NCI-H2029 (cell line): Measurements from ENCODE around the gene SLC2A9.

Experiments used
- DNase-seq: peaks from one replicate; lab custom pipeline; 2025; lab: John Stamatoyannopoulos, UW

SLC2A9 gene

DNA sequence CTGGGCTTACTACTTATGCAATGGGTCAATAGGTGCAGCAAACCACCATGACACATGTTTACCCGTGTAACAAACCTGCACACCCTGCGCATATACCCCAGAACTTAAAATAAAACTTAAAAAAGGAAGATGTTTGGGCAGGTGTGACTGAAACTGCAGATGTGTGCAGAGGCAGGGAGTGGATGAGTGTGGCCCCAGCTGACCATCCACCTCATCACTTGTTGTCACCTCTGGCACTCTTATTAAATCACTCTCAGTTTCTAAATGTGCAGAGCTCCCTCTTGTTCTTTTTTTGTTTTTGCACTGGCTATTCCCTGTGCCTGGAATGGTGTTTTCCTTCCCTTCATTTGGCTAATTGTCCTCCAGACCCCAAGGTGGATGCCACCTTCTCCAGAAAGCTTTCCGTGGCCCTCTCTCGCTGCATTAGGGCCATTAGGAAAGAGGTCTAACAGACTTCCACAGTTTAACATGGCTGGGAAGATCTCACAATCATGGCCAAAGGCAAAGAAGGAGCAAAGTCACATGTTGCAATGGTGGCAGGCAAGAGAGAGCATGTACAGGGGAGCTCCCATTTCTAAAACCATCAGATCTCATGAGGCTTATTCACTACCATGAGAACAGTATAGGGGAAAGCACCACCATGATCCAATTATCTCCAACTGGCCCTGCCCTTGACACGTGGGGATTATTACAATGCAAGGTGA lies 58.5 kb downstream of the SLC2A9 start:
- DNase-seq, result no peak

DNA sequence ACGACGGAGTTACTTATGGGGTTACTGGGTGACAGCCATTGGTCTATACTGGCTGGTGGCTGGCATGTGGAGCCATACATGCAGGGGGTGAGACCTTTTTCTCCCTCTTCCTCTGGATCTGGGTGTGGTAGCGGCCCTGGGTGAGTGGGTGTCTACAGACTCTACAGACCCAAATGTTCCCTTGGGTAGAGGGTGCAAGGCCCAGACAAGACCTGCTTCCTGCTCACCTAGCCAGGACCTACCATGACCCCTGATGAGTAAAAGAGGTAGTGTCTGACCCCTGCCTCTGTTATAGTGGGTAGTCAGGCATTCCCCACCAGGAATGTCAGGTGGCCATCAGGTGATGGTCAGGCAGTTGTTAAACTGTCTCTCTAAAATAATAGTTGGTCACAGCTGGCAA lies 66.8 kb downstream of the SLC2A9 start:
- DNase-seq, result no peak

DNA sequence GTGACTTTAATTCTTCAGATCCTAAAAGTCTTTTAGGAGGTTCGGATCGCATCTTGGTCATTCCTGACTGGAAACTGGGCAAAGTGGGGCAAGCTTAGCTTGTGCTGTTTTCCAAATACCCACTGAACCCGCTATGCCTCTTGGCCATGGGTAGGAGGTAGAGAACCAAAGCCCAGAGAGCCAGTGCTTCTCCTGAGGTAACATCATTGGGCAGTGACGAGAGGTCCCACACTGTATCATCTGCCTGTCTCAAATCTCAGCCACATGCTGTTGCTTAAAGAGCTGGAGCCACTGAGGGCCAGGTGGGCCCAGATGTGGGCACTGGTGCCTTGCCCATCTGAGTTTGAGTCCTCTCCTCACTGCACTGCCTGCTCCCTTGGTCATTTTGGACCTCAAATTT lies 68.2 kb downstream of the SLC2A9 start:
- no peak for DNase-seq

DNA sequence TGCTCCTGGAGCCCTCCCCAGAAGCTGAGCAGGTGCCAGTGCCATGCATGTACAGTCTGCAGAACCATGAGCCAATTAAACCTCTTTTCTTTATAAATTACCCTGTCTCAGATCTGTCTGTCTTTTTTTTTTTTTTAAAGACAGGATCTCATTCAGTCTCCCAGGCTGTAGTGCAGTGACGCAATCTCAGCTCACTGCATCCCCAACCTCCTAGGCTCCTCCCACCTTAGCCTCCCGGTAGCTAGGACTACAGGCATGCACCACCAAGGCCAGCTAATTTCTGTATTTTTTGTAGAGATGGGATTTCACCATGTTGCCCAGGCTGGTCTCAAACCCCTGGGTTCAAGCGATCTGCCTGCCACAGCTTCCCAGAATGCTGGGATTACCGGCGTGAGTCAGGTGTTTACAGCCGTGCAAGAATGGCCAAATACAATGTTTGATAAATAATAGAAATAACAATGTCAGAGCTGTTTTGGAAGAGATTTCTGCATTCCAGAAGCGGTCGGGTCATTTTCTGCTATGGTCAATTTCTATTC lies 68.8 kb downstream of the SLC2A9 start:
- DNase-seq, result no peak

DNA sequence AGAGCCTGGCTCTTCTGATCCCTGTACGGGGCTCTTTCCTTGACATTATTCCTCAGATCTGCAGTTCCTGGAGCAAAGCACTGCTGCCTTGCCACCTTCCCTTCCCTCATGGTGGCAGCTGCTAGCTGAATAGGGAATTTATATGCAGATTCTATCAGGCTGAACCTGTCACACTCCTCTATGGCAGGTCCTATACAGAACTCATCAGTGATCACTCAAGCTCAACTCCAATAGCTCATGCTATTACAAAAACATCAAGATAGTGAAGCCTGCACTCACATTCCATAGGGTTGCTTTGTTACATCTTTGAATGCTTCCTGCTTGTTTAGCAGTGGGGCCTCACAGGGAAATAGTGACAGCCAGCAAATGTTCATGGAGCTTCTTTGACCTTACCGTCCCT lies 71.7 kb downstream of the SLC2A9 start:
- no peak for DNase-seq

DNA sequence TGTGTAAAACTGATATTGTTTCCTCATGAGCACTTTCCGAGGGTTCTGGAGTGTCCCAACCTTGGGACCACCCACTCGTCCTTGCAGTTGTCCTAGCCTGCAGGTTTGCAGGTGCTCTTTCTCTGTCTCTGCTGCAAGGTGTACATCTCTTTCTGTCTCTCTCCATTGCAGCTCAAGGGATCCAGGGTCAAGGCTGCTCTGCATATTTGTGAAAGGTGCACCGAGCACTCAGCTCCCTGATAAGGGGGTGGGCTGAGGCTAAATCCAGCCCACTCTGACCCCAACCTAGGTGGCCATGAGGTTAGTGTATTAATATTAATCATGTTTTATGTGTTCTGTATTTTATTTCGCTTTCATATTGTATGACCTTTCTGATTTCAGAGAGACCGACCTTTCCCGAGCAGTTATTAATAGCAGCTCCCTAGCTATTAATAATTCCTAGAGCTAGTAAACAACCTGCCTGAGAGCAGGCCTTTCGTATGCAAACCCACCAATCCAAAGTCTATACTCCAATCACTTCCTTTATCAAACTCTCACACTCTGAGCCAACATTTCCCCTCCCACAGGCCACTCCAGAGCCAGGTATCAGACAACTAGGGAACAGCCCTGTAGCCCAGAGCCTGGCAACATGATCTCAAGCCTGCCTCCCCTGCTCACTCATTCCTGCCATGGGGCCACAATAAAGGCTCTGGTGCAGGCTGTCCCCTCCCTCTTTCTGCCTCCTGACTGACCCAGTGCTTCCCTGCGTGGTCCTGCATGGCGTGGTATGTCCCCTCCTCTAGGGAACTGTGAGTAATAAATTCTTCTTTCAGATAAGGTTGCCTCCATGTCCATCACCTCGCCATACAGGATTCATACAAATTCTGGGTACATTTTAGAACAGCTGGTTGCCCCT lies 73.9 kb downstream of the SLC2A9 start:
- DNase-seq, result no peak

DNA sequence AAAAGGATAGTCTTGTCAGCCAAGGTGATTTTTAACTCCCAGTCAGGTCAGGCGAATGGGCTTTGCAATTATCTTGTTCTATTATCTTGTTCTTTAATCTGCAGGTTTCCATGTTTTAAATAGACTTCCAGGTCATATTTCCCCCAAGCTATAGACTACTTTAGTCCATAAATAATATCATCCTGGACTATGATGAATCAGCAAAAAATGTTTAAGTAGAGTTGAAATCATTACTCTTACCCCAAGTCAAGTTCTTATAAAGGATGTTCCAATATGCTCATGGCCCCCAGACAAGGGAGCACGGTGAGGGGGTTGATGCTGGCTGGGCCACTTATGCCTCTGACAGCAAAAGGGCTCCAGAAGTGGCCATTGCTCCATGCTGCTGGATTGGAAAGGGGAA lies 75.1 kb downstream of the SLC2A9 start:
- DNase-seq, result no peak

DNA sequence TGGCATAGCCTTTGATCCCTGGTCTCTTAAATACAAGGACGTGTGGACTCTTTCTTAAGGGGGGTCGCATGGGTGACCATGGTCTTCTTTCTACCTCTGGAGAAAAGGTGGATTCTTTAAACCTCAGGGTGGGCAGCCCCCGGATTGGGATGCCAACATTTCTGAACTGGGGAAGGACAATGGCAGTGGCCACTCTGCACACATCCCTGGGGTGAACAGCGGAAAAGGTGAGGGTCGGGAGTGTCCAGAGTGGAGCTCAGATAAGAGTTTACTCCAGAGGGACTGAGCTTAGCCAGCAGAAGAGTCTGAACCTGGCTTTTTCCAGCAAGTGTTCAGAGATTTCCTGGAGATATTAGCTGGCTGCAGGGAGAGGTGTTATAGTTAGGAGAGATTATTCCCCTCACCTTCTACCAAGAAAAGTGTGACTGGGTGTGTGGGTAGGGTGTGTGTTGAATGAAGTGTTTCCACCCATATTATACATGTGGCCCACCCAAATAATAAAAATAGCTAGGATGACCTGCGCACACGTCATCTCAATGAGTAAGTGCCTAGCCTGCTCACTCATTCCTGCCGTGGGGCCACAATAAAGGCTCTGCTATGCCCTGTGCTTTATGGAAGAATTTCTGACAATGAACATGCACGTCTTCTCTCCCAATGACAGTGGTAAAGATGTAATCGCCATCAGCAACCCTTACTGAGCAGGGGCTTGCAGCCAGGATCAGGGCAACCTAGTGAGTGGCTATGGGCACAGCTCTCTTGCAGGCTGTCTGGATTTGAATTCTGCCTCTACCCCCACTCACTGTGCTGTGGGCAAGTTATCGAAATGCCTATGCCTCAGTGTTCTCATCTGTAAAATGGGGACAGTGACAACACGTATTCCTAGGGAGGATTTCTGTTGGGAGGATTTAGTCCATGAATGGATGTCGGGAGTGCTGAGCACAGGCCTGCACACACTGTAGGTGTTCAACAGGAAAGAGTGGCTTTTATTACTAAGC lies 76.6 kb downstream of the SLC2A9 start:
- DNase-seq, result no peak

DNA sequence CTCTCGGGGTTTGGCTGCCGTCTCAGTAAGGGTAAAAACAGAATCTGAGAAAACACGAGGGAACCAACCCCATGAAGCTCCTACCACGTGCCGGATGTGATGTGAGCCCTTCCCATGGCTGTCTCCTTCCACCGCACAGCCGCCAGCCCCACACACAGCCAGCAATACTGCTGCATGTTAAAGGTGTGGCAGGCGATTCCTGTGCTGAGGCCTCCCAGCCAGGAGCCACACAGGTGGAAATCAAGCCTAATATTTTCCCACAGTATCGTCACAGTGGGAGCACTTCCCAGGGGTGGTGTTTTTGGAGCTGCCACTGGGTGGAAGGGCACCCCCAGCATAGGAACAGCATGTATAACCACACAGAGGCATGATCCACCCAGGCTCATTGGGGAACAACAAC lies 77.5 kb downstream of the SLC2A9 start:
- DNase-seq, result no peak

DNA sequence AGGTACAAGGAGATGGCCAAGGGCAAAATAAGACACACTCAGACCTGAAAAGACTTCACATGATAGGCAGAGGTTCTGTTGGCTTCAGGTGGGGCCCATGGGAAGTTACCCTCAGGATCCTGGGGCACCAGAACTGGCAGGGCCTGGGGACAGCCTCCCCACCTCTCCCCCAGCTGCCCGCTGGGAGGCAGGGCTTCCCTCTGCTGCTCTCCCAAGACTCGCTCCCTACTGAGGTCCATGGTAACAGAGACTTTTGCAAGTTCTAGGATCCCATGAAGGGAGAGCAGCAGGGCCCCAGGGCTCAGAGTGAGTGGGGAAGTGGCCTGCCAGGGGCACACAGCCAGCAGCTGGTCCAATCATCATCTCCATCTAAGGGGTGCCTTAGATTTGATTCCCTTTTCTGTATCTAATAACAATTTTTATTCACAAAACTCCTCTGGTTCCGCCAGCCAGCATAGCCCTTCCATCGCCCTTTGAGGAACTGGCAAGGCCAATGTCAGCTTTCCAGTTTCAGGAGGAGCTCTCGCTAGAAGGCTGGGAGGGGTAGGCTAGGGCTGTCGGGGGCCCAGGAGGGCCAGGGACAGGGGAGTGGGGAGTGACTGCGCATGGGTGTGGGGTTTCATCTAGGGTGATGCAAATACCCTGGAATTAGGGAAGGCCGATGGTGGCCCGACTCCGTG lies 78.2 kb downstream of the SLC2A9 start:
- no peak for DNase-seq

DNA sequence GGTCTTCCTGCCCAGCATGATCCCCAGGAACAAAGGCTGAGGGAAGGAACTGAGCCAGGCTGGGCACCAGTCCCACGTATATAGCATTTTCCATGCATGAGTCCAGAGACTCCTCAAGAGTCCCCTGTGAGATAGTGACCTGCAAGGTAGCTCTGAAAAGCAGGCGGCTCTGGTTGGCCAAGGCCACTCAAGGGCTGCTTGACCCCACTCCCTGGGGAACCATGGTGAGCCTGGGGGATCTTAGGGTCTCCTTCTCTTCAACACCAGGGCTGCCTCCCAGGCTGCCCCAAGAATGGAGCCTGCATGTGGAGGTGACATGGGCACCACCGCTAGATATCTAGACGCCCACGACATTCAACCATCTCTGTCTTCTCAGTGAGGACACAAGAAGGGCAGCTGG lies 79.2 kb downstream of the SLC2A9 start:
- DNase-seq, result no peak

DNA sequence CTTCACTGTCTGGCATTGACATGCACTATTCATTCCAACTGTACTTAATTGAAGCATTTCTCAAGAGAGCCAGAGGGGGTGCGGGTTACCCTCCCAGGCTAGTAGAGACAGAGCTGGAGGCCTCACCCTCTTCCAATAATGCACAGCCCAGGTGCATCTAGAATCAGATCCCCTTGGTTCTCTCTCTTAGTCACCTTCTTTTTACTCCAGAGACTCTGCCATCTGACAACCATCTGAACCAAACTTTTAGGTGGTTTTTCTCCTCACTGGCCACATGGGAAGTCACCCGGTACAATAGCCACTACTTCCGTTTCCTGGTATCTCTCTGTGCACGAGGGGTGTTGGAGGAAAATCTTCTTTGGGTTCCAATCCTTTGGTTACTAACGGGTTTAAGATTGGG lies 81.3 kb downstream of the SLC2A9 start:
- DNase-seq, result no peak

DNA sequence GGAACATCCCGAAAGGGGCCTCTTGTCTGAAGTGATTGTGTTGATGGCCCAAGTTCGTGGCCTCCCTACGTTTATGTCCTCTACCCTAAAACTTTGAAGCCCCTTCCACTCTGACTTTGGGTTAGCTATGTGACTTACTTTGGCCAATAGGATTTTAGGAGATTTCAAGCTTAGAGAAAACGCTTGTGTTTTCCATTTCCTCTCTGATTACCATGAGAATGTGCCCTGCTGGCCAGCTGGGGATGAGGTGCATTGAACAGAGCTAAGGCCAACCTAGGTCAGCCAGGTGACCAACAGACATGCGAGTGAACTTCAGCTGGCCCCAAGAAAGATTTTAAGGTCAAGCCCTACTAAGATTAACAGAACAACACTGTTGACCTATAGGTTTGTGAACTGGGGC lies 82.4 kb downstream of the SLC2A9 start:
- no peak for DNase-seq

DNA sequence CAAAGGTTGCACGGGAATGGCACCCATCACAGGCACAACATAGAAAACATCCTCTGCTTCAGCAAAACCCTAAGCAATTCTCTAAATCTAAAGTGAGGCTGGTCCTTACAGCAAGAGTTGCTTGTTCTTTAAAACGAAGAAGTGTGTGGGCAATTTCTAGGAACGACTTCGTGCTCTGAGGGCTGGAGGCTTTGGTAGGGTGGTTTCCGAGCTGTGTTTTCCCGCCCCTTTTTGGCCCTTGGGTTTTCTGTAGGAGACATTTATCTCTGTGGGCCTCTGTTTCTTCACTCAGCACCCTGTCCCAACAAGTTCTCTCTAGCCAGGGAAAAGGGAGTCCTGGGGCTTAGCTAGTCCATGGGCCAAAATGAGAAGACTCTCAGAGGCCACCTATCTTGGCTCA lies 84.2 kb downstream of the SLC2A9 start:
- DNase-seq, result no peak

DNA sequence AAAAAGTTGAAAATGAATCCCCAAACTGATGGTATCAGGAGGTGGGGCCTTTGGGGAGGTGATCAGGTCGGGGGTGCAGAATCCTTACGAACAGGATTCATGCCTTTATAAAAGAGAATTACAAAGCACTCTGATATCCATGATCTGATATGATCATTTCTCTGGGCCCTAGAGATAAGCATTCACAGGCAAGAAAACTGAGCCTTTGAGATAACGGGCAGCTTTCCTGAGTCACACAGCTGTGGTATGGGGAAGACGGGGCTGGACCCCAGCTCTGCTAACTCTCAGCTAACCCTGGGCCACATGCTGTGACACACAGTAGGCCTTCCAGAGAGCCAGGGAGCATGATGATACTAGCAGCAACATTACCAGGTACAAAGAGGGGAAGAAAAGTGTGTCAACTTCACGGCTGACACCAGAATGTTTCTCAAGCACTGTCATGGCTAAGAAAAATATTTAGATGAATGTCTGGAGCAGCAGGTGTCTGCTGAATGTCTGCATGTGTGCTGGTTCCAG lies 85.1 kb downstream of the SLC2A9 start:
- DNase-seq, result no peak

DNA sequence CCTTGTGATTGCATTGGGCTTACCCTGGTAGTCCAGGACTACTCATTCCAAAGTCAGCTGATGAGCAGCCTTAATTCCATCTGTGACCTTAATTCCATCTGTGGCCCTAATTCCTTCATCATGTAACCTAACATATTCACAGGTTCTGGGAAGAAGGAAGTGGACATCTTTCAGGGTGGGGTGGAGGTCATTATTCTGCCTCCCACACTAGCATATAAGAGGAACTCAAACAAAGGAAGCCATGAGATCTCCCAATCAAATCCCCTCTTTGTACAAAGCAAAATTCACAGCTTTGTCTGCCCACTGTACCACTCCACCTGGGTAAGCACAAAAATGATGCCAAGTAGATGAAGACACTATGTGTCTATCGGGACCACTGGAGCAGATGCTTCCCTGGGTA lies 87.3 kb downstream of the SLC2A9 start:
- no peak for DNase-seq

DNA sequence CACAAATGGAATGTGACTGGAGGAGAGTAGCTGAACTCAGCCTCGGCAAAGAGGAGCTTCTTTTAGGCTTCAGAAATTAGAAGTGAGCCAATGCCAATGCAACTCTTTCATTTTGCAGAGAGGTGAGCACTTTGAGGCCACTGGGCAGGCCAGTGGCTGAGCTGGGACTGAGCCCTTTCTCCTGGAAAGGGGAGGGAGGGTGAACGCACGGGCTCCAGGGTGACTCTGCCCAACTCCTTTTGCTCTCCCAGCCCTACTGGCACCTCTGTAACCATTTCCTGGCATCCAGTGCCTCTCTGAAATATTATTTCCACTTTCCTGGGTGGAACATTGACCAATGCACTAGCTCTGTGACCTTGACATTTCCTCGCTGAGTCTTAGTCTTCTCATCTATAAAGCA lies 88.1 kb downstream of the SLC2A9 start:
- no peak for DNase-seq

DNA sequence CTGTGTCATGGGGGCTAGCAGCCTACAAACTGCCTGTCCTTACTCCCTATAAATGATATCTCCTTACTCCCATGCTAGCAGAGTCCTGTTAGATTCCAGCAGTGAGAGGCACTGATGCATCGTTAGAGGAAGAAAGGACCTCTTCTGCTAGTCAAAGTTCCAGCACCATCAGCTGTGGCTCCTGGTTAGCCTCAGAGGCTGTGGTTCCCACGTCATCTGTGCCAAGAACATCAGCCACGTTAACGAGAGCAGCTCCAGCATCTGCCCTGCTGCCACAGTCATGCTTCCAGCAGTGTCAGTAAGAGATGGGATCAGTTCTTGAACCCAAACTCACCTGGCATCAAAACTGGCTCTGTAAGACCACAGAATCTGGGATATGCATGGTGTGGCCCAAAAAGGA lies 88.5 kb downstream of the SLC2A9 start:
- no peak for DNase-seq

DNA sequence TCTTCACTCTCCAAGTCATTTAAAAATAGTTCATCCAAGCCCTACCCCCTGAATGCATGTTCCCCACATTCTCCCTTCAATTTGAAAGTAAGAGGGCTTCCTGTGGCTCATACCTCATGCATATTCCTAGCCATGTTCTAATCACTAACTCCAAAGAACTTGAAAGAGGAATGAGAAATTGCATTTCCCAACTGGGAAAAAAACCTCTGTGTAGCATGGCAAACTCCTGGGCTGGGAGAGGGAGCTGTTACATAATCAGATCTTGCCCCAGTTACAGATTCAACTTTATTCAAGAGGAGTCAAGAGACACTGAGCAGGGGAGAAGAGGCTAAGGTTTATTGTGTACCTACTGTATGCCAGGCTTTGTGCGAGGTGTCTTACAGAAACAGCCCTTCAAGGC lies 90.2 kb downstream of the SLC2A9 start:
- no peak for DNase-seq

DNA sequence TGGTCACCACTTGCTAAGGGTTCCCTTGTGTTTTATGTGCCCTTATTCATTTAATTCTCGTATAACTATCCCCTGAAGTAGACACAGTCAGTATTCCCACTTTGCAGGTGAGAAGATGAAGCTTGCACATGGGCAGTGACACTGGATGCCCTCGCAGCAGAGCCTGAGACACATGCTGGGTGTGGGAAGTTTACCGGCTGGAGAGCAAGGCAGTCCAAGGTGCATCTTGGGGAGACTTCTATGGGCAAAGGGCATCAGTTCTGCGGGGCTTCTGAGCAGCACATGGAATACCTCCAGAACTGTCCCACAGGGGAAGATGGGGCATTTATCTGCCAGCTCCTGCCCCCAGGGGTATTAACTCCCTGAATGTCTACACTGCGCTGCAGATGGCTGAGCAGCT lies 92.2 kb downstream of the SLC2A9 start:
- no peak for DNase-seq

DNA sequence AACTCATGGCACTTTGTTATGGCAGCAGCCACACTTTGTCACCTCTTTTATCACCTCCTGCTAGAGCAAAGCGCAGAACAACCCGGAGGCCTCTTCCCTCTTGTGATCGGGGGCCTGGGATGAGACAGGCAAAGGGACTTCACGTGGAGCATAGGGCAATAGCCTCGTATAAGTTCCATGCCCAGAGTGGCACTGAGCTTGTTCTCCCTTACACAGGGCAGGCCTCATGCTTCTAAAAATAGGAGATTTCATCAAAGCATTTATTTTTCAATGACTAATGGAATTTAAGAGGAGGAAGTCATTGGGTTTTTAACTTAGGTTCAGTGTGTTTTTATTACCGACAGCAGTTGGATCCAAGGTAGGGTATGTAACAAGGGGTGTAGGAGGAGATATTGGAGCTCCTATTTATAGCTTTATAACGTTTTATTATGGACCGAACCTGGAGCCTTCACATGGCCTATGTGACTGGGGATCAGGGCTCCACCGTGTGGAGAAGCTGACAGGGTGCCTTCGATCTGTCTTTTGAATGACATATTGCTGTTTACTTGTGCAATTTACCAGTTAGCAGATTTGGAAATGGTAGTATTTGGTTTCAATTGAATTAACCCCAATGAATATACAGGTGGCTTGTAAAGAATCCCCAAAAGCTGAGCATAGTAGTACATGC lies 93.8 kb downstream of the SLC2A9 start:
- no peak for DNase-seq
